Dedifferentiated amniotic fluid mesenchymal stem cell (primary cell): ENCODE measurements around the gene KCNMA1.

ENCODE experiments used
- DNase-seq: peaks from one replicate; pipeline ENCODE4 v3.0.0-alpha.2; 2016; ENCODE audit errors: extremely low spot score

KCNMA1 gene

DNA sequence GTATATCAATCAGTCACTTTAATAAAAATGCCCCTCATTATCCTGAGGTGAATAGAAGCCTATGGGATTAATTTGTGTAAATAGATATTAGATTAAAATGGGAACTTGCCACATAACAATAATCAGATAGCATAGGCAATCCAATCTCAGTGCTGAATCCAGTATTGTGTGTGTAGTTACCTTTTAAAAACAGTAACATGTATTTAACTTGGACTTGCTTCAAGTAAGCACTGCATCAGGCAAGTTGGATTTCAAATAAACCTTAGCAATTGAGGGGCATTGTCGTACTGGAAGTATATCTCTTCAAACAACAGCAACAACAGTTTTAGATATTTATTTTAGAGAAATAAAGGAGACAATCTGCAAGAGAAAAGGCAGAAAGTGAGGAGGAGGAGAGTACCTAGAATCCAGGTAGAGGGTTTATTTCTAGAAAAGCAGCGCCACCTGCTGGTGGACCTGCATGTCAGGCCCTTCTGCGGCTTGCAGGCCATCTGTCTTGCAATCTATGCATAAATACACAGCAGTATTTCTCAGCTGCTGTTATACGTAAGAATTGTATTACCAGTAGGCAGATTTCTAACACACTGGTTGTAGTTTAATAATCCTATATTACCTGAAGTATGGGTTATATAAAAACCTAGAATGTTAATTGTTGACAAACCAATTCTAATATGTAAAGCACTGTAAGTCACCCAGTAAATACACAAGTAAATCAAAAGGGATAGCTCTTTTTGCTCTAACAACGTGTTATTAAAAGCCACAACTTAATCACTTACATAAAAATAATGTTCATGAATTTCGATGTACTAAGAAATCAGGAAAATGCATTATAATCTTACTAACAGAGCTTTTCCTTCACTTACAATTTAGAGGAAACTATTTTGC, 652.8 kb downstream of the KCNMA1 start:
- peak; percentile 53 for DNase-seq

DNA sequence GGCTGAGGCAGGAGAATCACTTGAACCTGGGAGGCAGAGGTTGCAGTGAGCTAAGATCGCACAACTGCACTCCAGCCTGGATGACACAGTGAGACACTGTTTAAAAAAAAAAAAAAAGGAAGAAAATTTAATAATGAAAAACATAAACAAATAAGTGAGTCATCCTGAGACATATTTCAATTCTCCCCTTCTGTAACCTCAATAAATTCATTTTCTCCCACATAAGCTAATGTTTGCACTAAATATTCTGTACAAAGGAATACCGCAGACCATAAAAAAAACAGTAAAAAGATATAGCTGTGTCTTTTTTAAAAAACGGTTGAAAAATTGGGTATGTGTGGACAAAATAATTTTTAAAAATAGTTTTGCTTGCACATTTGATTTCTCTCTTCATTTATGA, 654.0 kb downstream of the KCNMA1 start:
- DNase-seq: no peak

- DNase-seq: no peak
Observed at GRCh38 chr10:76982671-76983070, 654.9 kb downstream of the KCNMA1 start.

- DNase-seq: no peak
Observed at GRCh38 chr10:76981251-76981650, 656.4 kb downstream of the KCNMA1 start.

DNA sequence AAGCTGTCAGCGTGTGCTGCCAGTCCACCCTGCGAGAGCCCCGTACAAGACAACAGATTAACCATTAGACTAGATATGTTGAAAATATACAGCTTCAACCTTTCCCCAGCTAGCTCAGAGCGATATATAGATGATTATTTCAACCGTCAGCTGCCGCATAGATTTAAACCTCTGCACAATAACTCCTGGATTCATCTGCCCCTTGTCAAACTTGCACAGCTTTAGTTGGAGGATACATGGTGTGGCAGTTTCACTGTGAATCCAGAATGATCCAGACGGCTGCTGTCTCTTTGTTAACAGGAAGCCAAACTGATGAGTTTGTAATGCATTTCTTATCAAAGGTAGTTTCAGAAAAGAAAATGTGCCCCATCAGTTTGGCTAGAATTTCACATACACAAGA, 659.7 kb downstream of the KCNMA1 start:
- DNase-seq: no peak

- no peak for DNase-seq
Observed at GRCh38 chr10:76977046-76977445, 660.6 kb downstream of the KCNMA1 start.

GRCh38 chr10:76976142-76976541, 661.5 kb downstream of the KCNMA1 start:
- no peak for DNase-seq

DNA sequence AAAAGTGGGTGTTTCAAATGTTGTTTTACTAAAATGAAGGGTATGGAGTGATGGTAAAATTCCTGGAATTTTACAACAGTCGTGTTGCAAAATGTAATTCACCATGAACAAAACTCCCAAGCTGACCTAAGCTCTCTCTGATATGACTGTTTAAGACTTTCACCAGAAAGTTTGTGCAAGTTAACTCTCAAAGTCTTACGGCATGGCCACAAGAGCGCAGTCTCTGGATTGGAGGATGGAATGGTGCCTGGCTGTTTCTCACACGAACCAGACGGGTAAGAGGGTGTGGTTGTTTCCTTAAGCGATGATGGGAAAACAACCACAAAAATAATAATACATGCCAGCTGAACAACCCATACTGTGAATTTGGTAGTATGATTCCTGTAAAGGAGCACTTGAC, 662.5 kb downstream of the KCNMA1 start:
- DNase-seq: no peak

DNA sequence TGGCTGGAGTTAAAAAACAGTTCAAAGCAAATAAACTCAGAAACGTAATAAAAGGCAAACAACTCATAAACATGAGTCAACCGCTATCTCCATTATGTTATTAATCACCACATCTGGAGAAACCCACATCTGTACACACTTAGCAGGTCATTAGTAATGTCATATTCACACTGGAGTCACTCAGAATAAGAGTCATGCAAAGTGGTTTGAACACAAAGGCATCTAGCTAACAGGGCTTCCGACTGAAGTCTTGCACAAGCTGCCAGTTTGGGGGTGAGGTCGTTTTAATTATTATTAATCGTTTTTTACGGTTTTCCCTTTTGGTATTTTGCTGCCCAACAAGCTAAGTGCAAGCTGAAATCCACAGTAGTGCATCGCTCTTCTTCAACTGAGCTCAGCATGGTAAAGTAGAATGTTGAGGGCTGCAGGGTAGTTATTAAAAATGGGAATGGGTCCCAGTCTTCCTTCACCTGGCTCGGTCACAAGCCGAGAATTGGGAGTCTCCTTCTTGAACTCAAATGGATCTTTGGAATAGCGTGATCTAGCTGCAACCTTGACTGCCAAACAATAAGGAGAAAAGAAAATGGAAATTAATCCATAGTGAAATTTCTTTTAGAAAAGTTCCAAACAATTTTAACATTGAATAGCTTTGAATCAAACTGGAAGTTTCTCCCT, 663.5 kb downstream of the KCNMA1 start:
- peak; percentile 37 for DNase-seq

- peak; percentile 70 for DNase-seq
Observed at GRCh38 chr10:76973091-76974016, 664.3 kb downstream of the KCNMA1 start.

DNA sequence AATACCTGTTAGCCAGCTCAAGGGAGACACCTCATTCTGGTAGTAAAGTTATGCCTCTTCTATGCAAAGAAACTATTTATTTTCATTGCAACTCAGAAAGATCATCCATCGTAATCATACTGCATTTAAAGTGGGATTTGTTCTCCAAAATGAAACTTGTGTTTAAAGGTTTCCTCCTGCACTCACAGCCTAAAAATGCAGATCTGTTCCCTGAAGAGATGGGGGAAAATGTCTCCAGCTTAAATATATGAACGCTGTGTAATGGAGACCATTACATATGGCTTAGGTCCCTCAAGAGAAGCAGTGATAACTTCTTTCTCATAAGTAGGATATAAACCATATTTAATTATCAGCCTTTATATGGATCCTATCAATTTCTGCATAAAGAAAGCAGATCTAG, 665.1 kb downstream of the KCNMA1 start:
- no peak for DNase-seq

DNA sequence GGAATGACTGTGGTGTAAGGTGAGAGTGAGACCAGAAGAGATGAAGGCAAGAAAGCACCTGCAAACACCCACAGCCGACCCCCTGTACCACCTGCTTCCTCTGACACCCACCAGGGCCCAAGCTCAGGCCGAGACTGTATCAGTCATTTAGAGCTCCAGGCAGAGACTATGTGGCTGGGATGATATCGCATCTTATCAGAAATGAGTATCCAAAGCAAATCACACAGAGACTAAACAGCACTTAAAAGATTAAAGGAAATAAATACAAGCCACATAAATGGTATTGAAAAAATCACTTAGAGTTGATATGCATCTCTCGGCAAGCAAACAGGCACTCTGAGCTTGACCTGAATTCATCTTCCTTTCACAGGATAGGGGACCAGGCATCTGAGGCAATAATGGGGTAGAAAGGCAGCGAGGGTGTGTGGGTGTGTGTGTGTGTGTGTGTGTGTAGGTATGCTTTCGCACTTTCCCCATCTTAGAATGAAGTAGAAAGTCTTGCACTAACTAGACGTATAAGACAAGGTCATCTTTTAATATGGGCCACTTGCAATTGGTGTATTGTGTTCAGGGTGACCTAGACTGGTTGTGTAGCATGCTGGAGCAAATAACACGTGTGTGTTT, 665.9 kb downstream of the KCNMA1 start:
- no peak for DNase-seq

GRCh38 chr10:76970711-76971519, 666.7 kb downstream of the KCNMA1 start:
- no peak for DNase-seq

- no peak for DNase-seq
Observed at GRCh38 chr10:76969366-76969948, 668.2 kb downstream of the KCNMA1 start.

DNA sequence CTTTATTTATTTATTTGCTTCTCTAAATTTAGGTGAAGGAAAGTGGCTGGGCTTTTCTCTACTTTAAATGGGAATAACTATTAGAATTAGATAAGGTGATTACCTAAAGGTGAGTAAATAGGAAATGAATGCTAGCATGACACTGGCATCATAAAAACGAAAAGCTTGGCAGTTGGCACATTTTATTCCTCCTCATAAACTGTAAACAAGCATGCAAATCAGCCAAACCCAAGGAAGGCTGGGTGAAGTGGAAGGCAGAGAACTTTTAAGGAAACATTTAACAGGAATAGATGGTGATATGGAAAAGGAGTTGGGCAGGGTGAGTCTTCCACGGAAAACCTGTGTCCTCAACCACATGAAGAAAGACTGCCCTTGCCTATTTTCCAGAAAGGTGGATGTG, 669.1 kb downstream of the KCNMA1 start:
- no peak for DNase-seq

DNA sequence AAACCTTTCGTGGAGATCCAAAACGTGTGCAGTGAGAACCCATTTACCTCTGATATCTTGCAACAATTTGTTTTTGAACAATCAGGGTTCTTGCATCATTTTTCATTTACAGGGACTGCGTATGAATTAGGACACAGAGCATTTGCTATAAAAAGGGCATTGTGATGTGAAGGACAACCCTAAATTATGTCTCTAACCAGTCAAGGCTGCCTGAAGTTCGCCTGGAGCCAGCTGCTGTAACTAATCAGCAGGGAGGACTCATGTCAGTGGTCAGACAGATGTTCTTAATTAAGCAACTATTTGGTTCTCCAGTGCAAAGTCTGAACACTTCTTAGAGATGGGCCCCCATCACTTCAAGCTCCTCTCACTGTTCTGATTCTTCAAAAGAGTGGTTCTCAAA, 674.8 kb downstream of the KCNMA1 start:
- peak; percentile 24 for DNase-seq

DNA sequence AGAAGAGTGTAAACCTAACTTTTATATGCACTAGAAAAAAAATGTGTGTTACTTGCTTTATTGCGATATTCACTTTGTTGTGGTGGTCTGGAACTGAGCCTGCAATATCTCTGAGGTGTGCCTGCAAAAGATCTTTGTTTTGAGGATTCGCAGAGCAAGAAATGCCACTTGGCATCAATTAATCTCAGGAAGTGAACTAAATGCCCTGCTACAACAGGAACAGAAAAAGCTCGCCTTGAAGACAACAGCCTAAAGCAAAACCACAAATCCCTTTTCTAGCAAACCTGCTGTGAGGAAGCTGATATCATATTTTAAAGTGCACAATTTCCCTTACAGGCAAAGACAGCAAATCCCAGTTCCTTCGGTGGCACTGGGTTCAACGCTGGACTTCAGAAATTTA, 675.8 kb downstream of the KCNMA1 start:
- no peak for DNase-seq

- DNase-seq: no peak
Observed at GRCh38 chr10:76959111-76959510, 678.5 kb downstream of the KCNMA1 start.

- DNase-seq: no peak
Observed at GRCh38 chr10:76954838-76955237, 682.8 kb downstream of the KCNMA1 start.

DNA sequence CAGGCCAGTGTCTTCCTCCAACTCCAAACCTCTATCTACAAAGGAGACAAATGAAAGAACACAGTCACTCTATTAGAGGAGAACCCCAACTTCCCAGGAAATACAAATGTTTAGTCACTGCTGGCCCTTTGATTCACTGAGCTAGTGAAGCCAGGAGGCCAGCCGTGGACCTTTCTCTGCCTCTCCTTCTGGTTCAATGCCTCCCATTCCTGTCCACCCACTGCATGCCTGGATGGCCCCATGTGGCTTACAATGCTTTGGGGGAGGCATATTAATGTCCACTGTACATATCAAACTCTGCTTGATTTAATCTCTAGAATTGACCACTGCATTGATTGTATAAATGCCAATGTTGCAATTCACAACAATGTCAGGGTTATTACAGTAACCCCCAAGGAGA, 687.3 kb downstream of the KCNMA1 start:
- DNase-seq: no peak
